Astrocyte of the spinal cord (primary cell): Measurements from ENCODE around the gene TRAPPC5.

Source experiments
- DNase-seq: peaks from one replicate; pipeline ENCODE4 v3.0.0; 2011; ENCODE audit warnings: low read depth, low spot score
- H3K4me3 ChIP-seq: 2 replicates; pipeline ENCODE4 v1.5.1; 2011; ENCODE audit warnings: low read depth, mild to moderate bottlenecking, low read length, moderate library complexity
- in situ Hi-C: cut with HindIII; loops from 2 replicates; pipeline ENCODE4 v1.10.0; 2017; ENCODE audit warnings: low sequenced_read_pairs
- TF ChIP-seq, protein P1 (sequence below): IDR thresholded peaks from 2 replicates; pipeline ENCODE4 v1.5.1; 2012; ENCODE audit warnings: low read depth, mild to moderate bottlenecking, low read length, inconsistent platforms

TRAPPC5 gene

DNA sequence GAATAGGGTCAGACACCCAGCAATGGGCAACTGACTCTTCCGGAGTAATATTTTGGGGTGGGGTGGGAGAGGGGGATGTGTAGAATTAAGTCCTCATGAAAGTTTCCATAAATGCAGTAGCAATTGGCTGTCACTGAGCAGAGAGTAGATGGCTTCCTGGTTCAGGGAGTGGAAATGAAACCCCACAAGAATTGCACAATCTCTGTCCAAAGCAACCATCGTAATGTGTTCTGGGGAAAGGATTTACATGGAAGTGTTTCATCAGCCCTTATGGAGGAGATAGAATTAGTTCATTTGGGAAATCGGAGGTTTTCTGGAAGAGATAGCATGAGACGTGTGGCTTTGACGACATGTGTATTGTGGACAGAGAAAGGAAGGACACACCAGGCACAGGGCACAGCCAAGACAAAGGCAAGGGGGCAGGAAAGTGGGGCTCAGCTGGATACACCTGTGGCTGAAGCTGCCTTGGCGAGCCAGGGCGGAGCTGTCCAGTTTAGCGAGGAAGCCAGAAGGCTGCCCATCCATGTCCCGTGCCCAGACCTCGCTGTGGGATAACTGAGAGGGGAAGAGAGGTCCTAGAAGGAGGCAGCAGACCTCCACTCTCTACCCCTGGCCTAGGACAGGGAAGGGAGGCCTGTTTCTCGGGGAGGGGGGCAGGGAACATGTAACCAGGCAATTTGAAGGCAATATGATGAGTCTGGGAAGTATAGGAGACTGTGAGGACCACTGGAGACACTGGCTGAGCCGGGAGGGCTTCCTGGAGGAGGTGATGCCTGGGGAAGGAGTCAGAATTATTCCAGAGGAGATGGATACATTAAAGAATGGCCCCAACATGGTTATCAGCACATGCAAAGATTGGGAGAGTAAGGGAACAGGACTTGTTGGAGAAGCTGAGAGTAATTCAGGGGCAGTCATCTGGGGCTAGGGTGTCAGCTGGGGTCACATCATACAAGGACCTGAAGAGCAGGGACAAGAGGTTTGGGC, 53.9 kb downstream of the TRAPPC5 start:
- H3K4me3 ChIP-seq, result no peak overlapping the region
- in situ Hi-C loops, result no loop called here
- TF ChIP-seq, protein P1, sequence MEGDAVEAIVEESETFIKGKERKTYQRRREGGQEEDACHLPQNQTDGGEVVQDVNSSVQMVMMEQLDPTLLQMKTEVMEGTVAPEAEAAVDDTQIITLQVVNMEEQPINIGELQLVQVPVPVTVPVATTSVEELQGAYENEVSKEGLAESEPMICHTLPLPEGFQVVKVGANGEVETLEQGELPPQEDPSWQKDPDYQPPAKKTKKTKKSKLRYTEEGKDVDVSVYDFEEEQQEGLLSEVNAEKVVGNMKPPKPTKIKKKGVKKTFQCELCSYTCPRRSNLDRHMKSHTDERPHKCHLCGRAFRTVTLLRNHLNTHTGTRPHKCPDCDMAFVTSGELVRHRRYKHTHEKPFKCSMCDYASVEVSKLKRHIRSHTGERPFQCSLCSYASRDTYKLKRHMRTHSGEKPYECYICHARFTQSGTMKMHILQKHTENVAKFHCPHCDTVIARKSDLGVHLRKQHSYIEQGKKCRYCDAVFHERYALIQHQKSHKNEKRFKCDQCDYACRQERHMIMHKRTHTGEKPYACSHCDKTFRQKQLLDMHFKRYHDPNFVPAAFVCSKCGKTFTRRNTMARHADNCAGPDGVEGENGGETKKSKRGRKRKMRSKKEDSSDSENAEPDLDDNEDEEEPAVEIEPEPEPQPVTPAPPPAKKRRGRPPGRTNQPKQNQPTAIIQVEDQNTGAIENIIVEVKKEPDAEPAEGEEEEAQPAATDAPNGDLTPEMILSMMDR, result no peak
- no peak for DNase-seq

DNA sequence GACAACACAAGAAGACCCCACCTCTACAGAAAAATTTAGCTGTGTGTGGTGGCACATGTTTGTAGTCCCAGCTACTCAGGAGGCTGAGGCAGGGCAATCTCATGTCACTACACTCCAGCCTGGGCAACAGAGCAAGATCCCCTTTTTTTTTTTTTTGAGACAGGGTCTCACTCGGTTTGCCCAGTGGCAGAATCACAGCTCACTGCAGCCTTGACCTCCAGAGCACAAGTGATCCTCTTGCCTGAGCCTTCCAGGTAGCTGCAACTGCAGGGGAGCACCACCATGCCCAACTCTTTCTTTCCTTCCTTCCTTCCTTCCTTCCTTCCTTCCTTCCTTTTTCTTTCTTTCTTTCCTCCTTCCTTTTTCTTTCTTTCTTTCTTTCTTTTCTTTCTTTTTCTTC, 55.5 kb downstream of the TRAPPC5 start:
- no peak overlapping the region for H3K4me3 ChIP-seq
- TF ChIP-seq, protein P1, result no peak
- DNase-seq, result no peak
- in situ Hi-C loops, result no loop called here

DNA sequence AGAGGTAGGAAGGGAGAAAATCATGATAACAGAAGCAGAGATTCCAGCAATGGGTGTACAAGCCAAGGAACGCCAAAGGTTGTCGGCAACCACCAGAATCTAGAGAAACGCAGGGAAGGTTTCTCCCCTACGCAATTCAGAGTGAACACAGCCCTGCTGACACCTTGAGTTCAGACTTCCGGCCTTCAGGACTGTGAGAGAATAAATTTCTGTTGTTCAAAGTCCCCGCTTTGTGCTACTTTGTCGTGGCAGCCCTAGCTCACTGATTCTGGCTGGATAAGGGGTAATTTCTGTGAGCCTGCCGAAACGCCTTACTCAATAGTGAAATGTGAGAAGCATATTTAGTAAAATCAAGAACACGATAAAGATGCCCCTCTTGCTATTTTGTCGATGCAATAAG, 56.6 kb downstream of the TRAPPC5 start:
- DNase-seq, result no peak
- no peak overlapping the region for H3K4me3 ChIP-seq
- in situ Hi-C loops, result no loop called here
- TF ChIP-seq, protein P1, result no peak
